Endothelial cell (in vitro differentiated cells): Measurements from ENCODE around the gene ADGRV1. TPM values are rescaled to one million over a fixed set of nuclear protein-coding genes. Genes with fewer than 3 reads are reported as not detected.

Experiments used
- DNase-seq: peaks from one replicate; pipeline ENCODE4 v3.0.0; 2021; ENCODE audit warnings: low spot score
- H3K27ac Mint-ChIP-seq: one replicate; pipeline ENCODE4 v1.8.0; 2021; ENCODE audit warnings: mixed read lengths, inconsistent platforms; ENCODE audit not compliant: unreplicated experiment
- H3K27me3 Mint-ChIP-seq: one replicate; pipeline ENCODE4 v1.8.0; 2021; ENCODE audit warnings: mild to moderate bottlenecking, moderate library complexity, mixed read lengths, inconsistent platforms; ENCODE audit not compliant: unreplicated experiment
- H3K36me3 Mint-ChIP-seq: one replicate; pipeline ENCODE4 v1.8.0; 2021; ENCODE audit warnings: mild to moderate bottlenecking, low read depth, mixed read lengths, inconsistent platforms; ENCODE audit not compliant: unreplicated experiment
- H3K4me1 Mint-ChIP-seq: one replicate; pipeline ENCODE4 v1.8.0; 2021; ENCODE audit warnings: mild to moderate bottlenecking, mixed read lengths, inconsistent platforms; ENCODE audit not compliant: unreplicated experiment
- H3K4me3 Mint-ChIP-seq: one replicate; pipeline ENCODE4 v1.8.0; 2021; ENCODE audit warnings: mild to moderate bottlenecking, mixed read lengths, inconsistent platforms; ENCODE audit not compliant: unreplicated experiment
- H3K9me3 Mint-ChIP-seq: one replicate; pipeline ENCODE4 v1.8.0; 2021; ENCODE audit warnings: mixed read lengths, inconsistent platforms; ENCODE audit not compliant: unreplicated experiment
- total RNA-seq: library from RNA; stranded (reverse); fragmentation: NEBNext Ultra II Directional; extraction: Animal tissue kit (Norgen Biotek cat#: 25700); gene quantifications from one replicate; pipeline ENCODE4 v1.2.1, GENCODE V29; 2021; ENCODE audit not compliant: unreplicated experiment
- TF ChIP-seq, protein P1 (sequence below): fragments of 200-600 bp; sonication (generic); IDR thresholded peaks from one replicate; pipeline ENCODE4 v1.5.0; 2021; ENCODE audit warnings: antibody characterized with exemption; ENCODE audit not compliant: unreplicated experiment

The ADGRV1 gene
- total RNA-seq, 1 donor from 2014 or later, result 23.1 TPM

DNA sequence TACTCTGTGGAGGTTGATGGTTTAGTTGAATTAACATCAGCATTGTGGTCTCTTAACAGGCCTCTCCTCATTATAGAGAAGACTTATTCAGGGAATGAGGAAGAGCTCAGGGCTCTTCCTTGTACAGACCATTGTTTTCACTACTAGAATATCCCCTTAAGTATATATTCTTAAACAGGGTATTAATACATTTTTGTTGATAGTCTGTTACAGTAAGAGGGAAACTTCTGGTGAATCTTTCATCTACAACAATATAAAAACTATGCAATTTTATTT is 330.7 kb downstream of the ADGRV1 start:
- Mint-ChIP-seq H3K9me3 (no peaks in the 10 kb centered on the region), H3K27ac (no peak overlapping the region), H3K4me3 (no peak overlapping the region), H3K27me3 (no peaks in the 10 kb centered on the region), H3K4me1 (peaks cover 11% of the 10 kb centered on the region), H3K36me3 (no peaks in the 10 kb centered on the region)
- no peak for DNase-seq
- TF ChIP-seq, protein P1, sequence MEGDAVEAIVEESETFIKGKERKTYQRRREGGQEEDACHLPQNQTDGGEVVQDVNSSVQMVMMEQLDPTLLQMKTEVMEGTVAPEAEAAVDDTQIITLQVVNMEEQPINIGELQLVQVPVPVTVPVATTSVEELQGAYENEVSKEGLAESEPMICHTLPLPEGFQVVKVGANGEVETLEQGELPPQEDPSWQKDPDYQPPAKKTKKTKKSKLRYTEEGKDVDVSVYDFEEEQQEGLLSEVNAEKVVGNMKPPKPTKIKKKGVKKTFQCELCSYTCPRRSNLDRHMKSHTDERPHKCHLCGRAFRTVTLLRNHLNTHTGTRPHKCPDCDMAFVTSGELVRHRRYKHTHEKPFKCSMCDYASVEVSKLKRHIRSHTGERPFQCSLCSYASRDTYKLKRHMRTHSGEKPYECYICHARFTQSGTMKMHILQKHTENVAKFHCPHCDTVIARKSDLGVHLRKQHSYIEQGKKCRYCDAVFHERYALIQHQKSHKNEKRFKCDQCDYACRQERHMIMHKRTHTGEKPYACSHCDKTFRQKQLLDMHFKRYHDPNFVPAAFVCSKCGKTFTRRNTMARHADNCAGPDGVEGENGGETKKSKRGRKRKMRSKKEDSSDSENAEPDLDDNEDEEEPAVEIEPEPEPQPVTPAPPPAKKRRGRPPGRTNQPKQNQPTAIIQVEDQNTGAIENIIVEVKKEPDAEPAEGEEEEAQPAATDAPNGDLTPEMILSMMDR, result no peak

DNA sequence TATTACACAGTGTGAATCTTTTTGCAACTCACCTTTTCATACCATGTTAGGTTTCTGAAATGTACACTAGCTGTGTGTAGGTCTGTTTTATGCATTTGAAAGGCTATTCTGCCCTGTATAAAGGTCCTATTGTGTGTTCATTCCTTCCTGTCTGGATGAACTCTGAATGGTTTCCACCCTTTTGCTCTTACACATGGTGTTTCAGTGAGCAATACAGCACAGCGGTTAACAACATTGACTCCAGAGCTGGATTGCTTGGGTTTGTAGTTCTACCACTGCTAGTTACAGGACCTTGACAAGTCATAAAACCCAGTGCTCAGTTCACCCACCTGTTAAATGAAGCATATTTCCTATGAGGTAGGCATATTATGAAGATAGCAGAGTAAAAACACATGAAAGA is 331.6 kb downstream of the ADGRV1 start:
- Mint-ChIP-seq H3K4me3 (no peak overlapping the region), H3K36me3 (no peaks in the 10 kb centered on the region), H3K9me3 (no peaks in the 10 kb centered on the region), H3K27ac (no peak overlapping the region), H3K27me3 (no peaks in the 10 kb centered on the region), H3K4me1 (peaks cover 11% of the 10 kb centered on the region)
- TF ChIP-seq, protein P1, result no peak
- DNase-seq, result no peak

DNA sequence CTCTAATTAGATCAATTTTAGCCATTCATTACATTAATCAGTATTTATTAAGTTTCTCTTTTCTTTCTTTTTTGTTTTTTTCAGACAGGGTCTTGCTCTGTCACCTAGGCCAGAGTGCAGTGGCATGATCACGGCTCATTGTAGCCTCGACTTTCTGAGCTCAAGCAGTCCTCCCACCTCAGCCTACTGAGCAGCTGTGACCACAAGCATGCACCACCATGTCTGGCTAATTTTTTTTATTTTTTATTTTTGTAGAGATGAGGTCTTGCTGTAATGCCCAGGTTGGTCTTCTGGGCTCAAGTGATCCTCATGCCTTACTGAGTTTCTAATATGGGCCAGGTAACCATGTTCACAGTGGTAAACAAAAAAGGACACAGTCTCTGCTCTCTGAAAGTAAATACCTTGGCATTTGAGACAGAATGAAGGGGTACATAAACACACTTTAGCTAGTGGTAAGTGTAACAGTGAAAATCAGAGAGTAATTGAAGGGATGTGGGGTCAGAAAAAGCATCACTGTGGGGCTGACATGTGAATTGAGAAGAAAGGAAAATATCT is 336.3 kb downstream of the ADGRV1 start:
- H3K9me3 Mint-ChIP-seq, result no peaks in the 10 kb centered on the region
- H3K27ac Mint-ChIP-seq, result no peak overlapping the region
- H3K36me3 Mint-ChIP-seq, result no peaks in the 10 kb centered on the region
- peaks cover 2% of the 10 kb centered on the region for H3K27me3 Mint-ChIP-seq
- peaks cover 2% of the 10 kb centered on the region for H3K4me1 Mint-ChIP-seq
- no peak overlapping the region for H3K4me3 Mint-ChIP-seq
- TF ChIP-seq, protein P1, result no peak
- DNase-seq, result no peak

DNA sequence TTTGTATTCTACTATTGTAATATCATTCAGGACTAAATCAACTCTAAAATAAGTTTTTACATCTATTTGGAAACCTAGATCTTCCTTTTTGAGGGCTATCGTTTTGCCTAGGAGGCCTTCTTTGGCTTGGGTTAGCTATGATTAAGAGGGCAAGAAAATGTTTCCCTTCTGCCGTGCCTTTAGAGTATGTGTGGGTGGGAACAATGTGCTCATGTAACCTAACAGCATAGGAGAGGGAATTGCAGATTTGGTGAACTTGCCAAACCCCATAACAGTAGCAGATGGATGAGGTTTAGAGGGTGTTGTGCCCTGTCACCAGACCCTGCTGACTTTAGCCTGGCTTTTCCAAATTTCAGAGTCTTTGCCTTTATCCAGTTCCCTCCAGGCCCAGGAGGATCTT is 339.0 kb downstream of the ADGRV1 start:
- Mint-ChIP-seq H3K36me3 (no peaks in the 10 kb centered on the region), H3K4me3 (no peak overlapping the region), H3K9me3 (no peaks in the 10 kb centered on the region), H3K27ac (no peak overlapping the region), H3K27me3 (peaks cover 2% of the 10 kb centered on the region), H3K4me1 (no peaks in the 10 kb centered on the region)
- no peak for DNase-seq
- TF ChIP-seq, protein P1, result no peak

DNA sequence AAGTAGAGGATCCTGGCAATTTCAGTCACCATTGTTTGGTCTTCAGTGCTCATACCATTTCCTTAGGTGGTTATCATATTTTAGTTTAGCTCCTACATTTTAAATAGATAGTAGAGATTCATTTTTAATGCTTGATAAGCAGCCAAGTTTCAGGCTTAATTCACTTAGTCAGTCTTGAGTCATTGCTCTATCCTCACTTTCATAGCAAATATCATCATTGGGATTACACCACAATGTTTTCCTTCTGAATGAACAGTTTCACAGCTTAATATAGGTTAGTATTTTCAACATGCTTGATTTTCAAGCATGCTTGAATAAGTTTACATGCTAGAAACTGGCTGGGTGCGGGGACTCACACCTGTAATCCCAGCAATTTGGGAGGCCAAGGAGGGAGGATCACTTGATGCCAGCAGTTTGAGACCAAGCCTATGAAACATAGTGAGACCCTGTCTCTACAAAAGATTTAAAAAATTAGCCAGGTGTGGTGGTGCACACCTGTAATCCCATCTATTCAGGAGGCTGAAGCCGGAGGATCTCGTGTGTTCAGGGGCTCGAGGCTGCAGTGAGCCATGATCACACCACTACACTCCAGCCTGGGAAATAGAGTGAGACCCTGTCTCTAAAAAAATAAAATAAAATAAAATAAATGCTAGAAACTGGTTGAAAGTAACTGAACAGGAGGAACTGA is 339.9 kb downstream of the ADGRV1 start:
- no peak overlapping the region for H3K27ac Mint-ChIP-seq
- H3K9me3 Mint-ChIP-seq, result no peaks in the 10 kb centered on the region
- TF ChIP-seq, protein P1, result no peak
- H3K4me1 Mint-ChIP-seq, result no peaks in the 10 kb centered on the region
- no peaks in the 10 kb centered on the region for H3K36me3 Mint-ChIP-seq
- DNase-seq, result no peak
- no peak overlapping the region for H3K4me3 Mint-ChIP-seq
- peaks cover 2% of the 10 kb centered on the region for H3K27me3 Mint-ChIP-seq
